PC-3 (cell line): ENCODE data around the gene JADE3. TPM values are rescaled to one million over a fixed set of nuclear protein-coding genes. Genes with fewer than 3 reads are reported as not detected.

Experiments
- ATAC-seq: fragments of 200-7000 bp; cut with Tn5 transposase; 2 replicates; pipeline ENCODE4 v1.9.1; 2020; ENCODE audit warnings: mild to moderate bottlenecking, moderate library complexity
- Bru-seq: library from RNA; stranded (reverse); fragments of 400-500 nt; gene quantifications from one replicate; lab custom pipeline; 2021; lab: Mats Ljungman, UMichigan
- BruChase-seq, 2 experiments: library from RNA; stranded (reverse); fragments of 400-500 nt; gene quantifications; one replicate each; lab custom pipeline; 2021; lab: Mats Ljungman, UMichigan
- BruUV-seq: library from RNA; stranded (reverse); fragments of 400-500 nt; replicated peaks from 2 replicates; lab custom pipeline; 2021; lab: Mats Ljungman, UMichigan
- CTCF ChIA-PET: fragments of 300-600 bp; sonication (Branson Sonifier 250); formaldehyde crosslinking; loops from one replicate; lab custom pipeline; 2022; ENCODE audit warnings: antibody characterized with exemption; lab: Charles Lee
- POLR2A ChIA-PET: fragments of 300-600 bp; sonication (Branson Sonifier 250); formaldehyde crosslinking; loops from one replicate; lab custom pipeline; 2022; ENCODE audit warnings: antibody characterized with exemption; ENCODE audit not compliant: unreplicated experiment; lab: Charles Lee
- DNase-seq: peaks from one replicate; pipeline ENCODE4 v3.0.0-alpha.2; 2015
- H2AFZ ChIP-seq: fragments of 300-600 bp; sonication (generic); 2 replicates; pipeline ENCODE4 v1.6.0; 2016; ENCODE audit warnings: antibody characterized with exemption, low read length
- H3F3A ChIP-seq: fragments of 300-600 bp; sonication (generic); one replicate; pipeline ENCODE4 v1.6.0; 2017; ENCODE audit warnings: antibody characterized with exemption, low read length, control low read depth, mild to moderate bottlenecking; ENCODE audit not compliant: unreplicated experiment
- H3K27ac ChIP-seq: fragments of 300-600 bp; sonication (generic); 2 replicates; pipeline ENCODE4 v1.5.1; 2016; ENCODE audit warnings: mild to moderate bottlenecking, low read length
- H3K27me3 ChIP-seq: fragments of 300-600 bp; sonication (generic); 2 replicates; pipeline ENCODE4 v1.6.1; 2016; ENCODE audit warnings: low read length, mixed read lengths
- H3K36me3 ChIP-seq: fragments of 300-600 bp; sonication (generic); 2 replicates; pipeline ENCODE4 v1.6.1; 2016; ENCODE audit warnings: low read depth, mixed run types, low read length, mixed read lengths
- H3K4me1 ChIP-seq: fragments of 300-600 bp; sonication (generic); 2 replicates; pipeline ENCODE4 v1.5.1; 2016; ENCODE audit warnings: low read length; ENCODE audit not compliant: insufficient read depth
- H3K4me2 ChIP-seq: fragments of 300-600 bp; sonication (generic); 2 replicates; pipeline ENCODE4 v1.6.0; 2016; ENCODE audit warnings: low read length
- H3K4me3 ChIP-seq: fragments of 300-600 bp; sonication (generic); 2 replicates; pipeline ENCODE4 v1.5.1; 2016; ENCODE audit warnings: mild to moderate bottlenecking, low read length, mixed read lengths
- H3K79me2 ChIP-seq: fragments of 300-600 bp; sonication (generic); 2 replicates; pipeline ENCODE4 v1.6.1; 2017; ENCODE audit warnings: low read length, mixed read lengths
- H3K9ac ChIP-seq: fragments of 300-600 bp; sonication (generic); 2 replicates; pipeline ENCODE4 v1.6.0; 2016; ENCODE audit warnings: mild to moderate bottlenecking, low read length
- H3K9me2 ChIP-seq: fragments of 300-600 bp; sonication (generic); replicated peaks from 2 replicates; pipeline ENCODE4 v1.6.1; 2016; ENCODE audit warnings: mixed run types, low read length, mixed read lengths
- H3K9me3 ChIP-seq: fragments of 300-600 bp; sonication (generic); 2 replicates; pipeline ENCODE4 v1.6.1; 2016; ENCODE audit warnings: low read length, mixed read lengths
- H4K20me1 ChIP-seq: fragments of 300-600 bp; sonication (generic); 2 replicates; pipeline ENCODE4 v1.6.1; 2016; ENCODE audit warnings: low read length, mixed read lengths
- CTCF ChIP-seq: fragments of 300-600 bp; sonication (generic); conservative IDR thresholded peaks from 2 replicates; pipeline ENCODE4 v1.5.1; 2017; ENCODE audit warnings: antibody characterized with exemption, low read depth, mild to moderate bottlenecking, low read length
- EZH2 ChIP-seq: fragments of 300-600 bp; sonication (generic); IDR thresholded peaks from one replicate; pipeline ENCODE4 v1.6.1; 2017; ENCODE audit warnings: antibody characterized with exemption, mild to moderate bottlenecking, low read length; ENCODE audit not compliant: unreplicated experiment
- EZH2phosphoT487 ChIP-seq: fragments of 300-600 bp; sonication (generic); IDR thresholded peaks from 2 replicates; pipeline ENCODE4 v1.6.1; 2018; ENCODE audit warnings: mild to moderate bottlenecking, antibody characterized with exemption, low read length, borderline replicate concordance
- intact Hi-C: fragments of 100-400 bp; cut with micrococcal nuclease; formaldehyde crosslinking; loops from 2 replicates; pipeline ENCODE4 v1.9.0; 2023
- long read RNA-seq: library from polyadenylated mRNA; unstranded; transcript quantifications from one replicate; pipeline ENCODE4 v2.0.0, GENCODE V29; 2021; ENCODE audit not compliant: unreplicated experiment
- total RNA-seq: library from RNA; depleted of rRNA; stranded (reverse); fragments of >200 nt; gene quantifications from 2 replicates; pipeline ENCODE4 v1.2.3, GENCODE V29; 2014; rRNA removed

JADE3 gene
- total RNA-seq (7.1 and 7.3 TPM in 2 replicates), Bru-seq, nascent RNA (percentile 61 among the genes with signal in this experiment), BruChase-seq, experiment 1, labeled RNA remaining after a 6-hour chase (percentile 60 among the genes with signal in this experiment), BruChase-seq, experiment 2, labeled RNA remaining after a 2-hour chase (percentile 58 among the genes with signal in this experiment)
- long read RNA-seq, full-length matches to known transcripts = 8 of 25 reads
- long read RNA-seq, partial matches to known transcripts = 14 of 25 reads
- long read RNA-seq, other reads (novel, unspliced or antisense) = 3 of 25 reads

- Histone ChIP-seq H3K27me3 (no peaks in the 10 kb centered on the region), H3K4me1 (peaks cover 9% of the 10 kb centered on the region), H3K36me3 (no peaks in the 10 kb centered on the region), H3K9me3 (no peaks in the 10 kb centered on the region), H3K4me2 (peak within 1 kb of the TSS; percentile 95), H3K4me3 (peak within 1 kb of the TSS; percentile 88), H3F3A (no peaks in the 10 kb centered on the region), H3K27ac (no peak within 1 kb of the TSS), H3K9ac (peak within 1 kb of the TSS; percentile 64), H3K79me2 (peaks cover 43% of the 10 kb centered on the region), H3K9me2 (no peaks in the 10 kb centered on the region), H2AFZ (peak within 1 kb of the TSS; percentile 96), H4K20me1 (0 out of 2 replicates have a peak, but pooled peaks cover 8% of the 10 kb centered on the region)
- BruUV-seq = no TSS peak
- ATAC-seq (peak; percentile 91), DNase-seq (peak; percentile 76)
- ChIA-PET CTCF (interaction anchor here (0.6 kb wide), 1 partner anchor 115 kb away, joined by 6 read pairs; no protein-coding TSS in a partner anchor), POLR2A (interaction anchor here (0.6 kb wide), 1 partner anchor 52 kb away, joined by 4 read pairs; no protein-coding TSS in a partner anchor)
- TF ChIP-seq CTCF (0 out of 2 replicates have a peak, but pooled peaks have one; percentile 14), EZH2phosphoT487 (no peak)
- intact Hi-C loops = loop anchor here (2.0 kb wide), 1 partner anchor 67 kb away; no protein-coding TSS in a partner anchor
These were observed at the start of gene JADE3 for GRCh38 chrX:46912098-46912602. Gene JADE3, plus strand, starts transcription at chrX:46912421. Its CDS starts 72,474 bp downstream, at chrX:46984895.

- no peaks in the 10 kb centered on the region for H3K9me2 ChIP-seq
- H3K27me3 ChIP-seq = no peaks in the 10 kb centered on the region
- no peak overlapping the region for H3K9ac ChIP-seq
- no peak for TF ChIP-seq EZH2
- TF ChIP-seq CTCF = no peak
- TF ChIP-seq EZH2phosphoT487 = no peak
- intact Hi-C loops = no loop called here
- H3K27ac ChIP-seq = no peak overlapping the region
- H3K79me2 ChIP-seq = no peaks in the 10 kb centered on the region
- H3K36me3 ChIP-seq = no peaks in the 10 kb centered on the region; the same call in 1 of the 2 replicates
- ChIA-PET POLR2A (no interaction called here), CTCF (no interaction called here)
- no peak overlapping the region for H3K4me2 ChIP-seq
- no peaks in the 10 kb centered on the region for H3K9me3 ChIP-seq
- H3F3A ChIP-seq = peaks cover 7% of the 10 kb centered on the region
- H4K20me1 ChIP-seq = 0 out of 2 replicates have a peak, but pooled peaks cover 3% of the 10 kb centered on the region
- no peak overlapping the region for H3K4me3 ChIP-seq
- ATAC-seq (no peak), DNase-seq (no peak)
- H3K4me1 ChIP-seq = peaks cover 13% of the 10 kb centered on the region
- no peak overlapping the region for H2AFZ ChIP-seq
- BruUV-seq = no TSS peak
These were observed 49.1 kb upstream of the JADE3 start for GRCh38 chrX:46863072-46863471.
